SIG-M5 (cell line): ENCODE measurements around the gene DIAPH2.

ENCODE experiments used
- DNase-seq: peaks from one replicate; lab custom pipeline; 2025; lab: John Stamatoyannopoulos, UW

Gene DIAPH2

GRCh38 chrX:96978906-96979305, 294.3 kb downstream of the DIAPH2 start:
- DNase-seq = no peak

DNA sequence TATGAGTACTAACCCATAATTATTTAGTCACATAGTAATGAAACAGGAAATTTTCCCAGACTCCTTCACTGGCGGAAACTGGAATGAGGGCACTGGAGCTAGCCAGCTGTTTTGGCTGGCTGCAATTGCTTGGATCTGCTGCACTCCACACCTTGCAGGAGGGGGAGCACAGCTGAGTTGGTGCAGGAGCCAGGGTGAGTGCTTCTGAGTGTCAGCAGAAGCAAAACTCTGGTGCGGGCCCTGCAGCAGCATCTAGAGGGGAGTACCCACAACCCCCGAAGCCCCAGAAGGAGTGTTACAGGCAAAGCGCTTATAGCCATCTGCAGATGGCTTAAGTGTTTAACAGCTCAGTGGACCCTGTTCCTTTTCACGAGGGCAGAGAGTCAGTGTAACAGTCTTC, 295.1 kb downstream of the DIAPH2 start:
- DNase-seq = no peak

DNA sequence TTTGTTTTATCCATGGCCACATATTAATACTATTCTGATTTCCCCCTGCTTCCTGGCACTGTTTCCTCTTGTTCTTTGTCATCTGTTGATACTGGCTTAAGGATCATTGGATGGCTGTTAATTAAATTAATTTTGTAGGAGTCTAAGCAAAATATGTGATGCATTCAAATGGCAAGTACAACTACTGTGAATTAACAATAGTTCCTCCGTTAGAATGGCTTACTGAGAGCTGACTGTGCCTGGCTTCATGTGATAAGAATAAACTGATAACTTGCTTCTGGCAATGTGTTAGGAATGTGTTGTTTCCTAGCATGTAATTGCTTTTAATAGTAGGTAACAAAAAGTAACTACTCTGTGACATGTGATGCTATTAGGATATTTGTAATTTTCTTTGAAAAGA, 297.5 kb downstream of the DIAPH2 start:
- DNase-seq = no peak

DNA sequence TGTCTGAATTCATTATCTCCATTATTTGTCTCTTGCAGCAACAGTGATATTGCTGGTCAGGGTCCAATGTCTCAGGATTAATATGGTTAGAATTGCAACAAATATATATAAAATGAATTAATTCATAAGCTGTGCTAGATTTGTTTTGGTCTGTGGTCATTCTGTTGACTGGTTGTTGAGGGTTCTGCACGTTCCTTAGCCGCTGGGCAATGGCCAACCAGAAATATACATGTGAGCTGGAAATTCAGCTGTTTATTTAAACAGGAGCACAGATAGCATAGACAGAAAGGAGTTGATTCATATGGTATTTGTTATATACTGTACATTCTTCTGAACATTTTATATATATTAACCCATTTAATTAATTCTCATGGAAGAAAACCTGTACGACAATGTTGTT, 299.9 kb downstream of the DIAPH2 start:
- no peak for DNase-seq

- DNase-seq = no peak
Observed at GRCh38 chrX:96985046-96985445, 300.4 kb downstream of the DIAPH2 start.

DNA sequence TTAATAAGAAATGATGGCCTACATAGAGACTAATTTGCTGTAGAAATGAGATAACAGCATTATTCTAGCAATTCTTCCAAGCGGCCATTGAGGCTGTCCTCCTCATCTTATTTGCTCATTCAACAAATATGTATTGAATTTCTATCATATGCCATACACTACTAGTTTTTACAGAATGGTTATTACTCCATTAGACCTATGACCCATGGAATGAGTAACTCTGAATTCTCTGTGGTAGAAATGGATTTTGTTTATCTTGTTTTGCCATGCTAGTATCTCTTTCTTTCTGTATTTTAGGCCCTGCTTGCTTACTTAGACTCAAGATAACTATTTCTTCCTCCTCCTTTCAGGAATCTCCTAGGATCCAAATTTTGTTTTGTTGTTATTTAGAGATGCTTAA, 302.6 kb downstream of the DIAPH2 start:
- DNase-seq = no peak

- no peak for DNase-seq
Observed at GRCh38 chrX:96989830-96990571, 305.4 kb downstream of the DIAPH2 start.

GRCh38 chrX:96994093-96994492, 309.5 kb downstream of the DIAPH2 start:
- no peak for DNase-seq

DNA sequence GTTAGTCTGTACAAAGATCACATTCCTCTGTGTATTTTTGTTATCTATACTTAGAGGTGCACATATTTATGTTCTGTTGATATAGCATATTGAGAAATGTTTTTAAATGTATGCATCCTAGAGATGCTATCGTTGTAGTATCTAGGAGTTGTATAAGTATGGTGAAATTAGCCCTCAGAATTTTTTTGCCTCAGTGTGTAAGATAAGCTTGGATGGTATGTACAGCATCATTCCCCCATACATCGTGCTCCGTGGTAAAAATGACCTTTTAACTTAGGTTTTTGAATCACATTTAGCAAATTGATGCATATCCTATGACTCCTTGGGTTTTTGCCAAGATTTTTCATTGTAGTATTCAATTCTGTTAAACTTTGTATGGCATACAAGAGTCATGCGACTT, 312.6 kb downstream of the DIAPH2 start:
- no peak for DNase-seq

DNA sequence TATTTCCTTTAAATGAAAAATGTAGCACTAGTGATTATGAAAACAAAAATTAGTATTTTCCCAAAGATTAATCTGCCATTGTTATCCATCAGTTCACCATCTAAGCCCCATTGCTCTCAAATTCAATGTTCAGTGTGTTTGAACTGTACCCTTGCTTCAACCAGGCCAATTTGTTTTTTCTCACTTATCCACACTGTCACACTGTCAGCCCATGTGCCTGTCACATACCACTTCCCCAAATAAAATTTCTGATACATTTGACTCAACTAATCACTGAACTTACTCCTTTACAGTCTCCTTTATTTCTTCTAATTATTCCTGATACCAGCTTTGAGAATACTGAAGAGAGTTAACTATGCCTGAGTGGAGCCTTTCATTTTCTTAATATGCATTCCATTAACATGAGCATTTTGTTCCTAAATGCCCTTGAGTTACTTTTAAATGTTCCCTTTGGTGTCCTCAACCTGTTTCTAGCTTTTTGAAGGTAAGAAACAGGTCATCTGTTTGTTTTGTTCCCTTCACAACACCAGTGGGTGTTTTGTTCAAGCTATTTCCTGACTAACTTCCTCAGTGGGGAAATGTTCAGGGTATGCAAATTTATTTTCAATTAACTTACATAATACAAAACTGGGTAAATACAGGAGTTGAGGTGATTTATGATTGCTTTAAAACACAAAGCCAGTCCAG, 316.2 kb downstream of the DIAPH2 start:
- no peak for DNase-seq

DNA sequence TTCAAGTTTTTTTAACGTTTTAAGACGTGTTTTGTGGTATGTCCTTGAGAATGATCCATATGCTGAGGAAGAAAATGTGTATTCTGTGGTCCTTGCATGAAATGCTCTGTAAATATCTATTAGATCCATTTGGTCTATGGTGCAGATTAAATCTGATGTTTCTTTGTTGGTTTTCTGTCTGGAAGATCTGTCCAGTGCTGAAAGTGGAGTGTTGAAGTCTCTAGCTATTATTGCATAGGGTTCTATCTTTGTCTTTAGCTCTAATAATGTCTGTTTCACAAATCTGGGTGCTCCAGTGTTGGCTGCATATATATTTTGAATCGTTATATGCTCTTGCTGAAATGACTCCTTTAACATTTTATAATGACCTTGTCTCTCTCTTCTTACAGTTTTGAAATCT, 321.5 kb downstream of the DIAPH2 start:
- no peak for DNase-seq

DNA sequence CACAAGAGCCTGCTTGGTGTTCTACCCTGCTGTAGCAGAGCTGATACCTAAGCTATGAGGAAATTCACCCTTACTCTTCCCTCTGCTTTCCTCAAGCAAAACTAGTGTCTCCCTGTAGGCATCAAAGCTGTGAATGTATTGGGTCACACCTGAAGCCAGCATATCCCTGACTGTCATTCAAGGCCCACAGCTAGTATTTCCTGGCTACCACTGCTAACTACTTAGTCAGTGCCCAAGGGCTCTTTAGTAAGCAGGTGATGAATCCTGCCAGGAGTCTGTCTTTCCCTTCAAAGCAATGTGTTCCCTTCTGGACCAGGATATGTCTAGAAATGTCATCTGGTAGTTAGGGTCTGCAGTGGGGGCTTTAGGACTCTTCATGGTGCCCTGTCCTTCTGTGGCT, 324.7 kb downstream of the DIAPH2 start:
- no peak for DNase-seq

DNA sequence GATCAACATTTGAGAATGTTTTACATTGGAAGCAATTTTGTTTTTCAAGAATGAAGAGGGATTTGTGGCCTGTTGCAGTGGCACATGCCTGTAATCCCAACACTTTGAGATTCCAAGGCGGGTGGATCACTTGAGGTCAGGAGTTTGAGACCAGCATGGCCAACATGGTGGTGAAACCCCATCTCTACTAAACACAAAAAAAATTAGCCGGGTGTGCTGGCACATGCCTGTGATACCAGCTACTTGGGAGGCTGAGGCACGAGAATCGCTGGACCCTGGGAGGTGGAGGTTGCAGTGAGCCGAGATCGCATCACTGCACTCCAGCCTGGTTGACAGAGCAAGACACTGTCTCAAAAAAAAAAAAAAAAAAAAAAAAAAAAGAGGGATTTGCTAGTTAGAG, 326.9 kb downstream of the DIAPH2 start:
- no peak for DNase-seq

DNA sequence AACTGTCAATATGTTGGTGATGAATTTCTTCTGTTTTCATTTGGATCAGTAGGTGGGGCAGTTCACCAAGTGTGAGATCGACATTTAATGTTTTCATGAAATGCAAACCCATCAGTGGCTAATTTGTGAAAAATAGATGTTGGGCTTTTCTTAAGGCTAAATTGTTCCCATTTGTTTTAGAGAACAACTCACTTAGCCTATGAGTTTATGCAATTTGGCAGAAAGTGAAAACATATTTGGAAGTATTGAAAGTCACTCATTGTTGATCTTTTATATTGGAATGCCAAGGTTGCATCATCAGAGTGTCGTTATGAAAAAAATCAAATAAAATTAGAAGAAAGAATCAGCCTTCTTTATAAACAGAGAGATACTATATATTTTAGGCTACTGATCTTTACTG, 331.5 kb downstream of the DIAPH2 start:
- no peak for DNase-seq

DNA sequence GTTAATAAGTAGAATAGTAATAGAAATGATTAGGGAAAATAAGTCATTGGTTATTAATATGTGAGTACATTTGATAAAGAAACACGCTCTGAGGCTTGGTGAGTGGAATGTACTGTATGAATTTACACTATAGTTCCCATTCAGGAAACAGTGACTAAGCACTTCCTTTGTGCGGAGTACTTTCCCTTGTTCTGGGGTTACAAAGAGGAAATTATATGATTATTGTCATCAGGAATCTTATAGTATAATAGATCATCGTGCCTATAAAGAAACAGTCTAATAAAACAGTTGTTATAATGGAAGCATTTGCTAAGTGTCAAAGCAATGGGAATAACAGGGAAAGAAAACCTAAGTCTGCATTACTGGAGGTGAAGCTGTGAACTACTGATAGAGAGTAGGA, 337.0 kb downstream of the DIAPH2 start:
- no peak for DNase-seq

DNA sequence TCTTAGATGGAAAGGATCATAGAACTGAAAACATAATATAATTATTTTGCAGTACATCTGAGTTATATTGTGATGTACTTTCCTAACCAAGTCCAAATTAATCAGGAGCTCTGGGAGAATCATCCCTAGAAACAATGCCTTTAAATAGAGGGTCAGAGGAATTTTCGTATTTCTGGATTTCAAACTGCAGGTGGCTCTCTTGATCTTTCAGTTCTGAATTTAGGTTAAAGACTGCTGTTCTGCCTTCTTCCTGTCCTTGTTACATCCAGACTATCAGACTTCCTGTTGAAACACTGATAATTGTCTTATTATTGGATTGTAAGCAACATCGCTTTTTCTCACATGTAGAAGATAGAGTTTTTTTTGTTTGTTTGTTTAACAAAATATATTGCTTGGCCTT, 341.8 kb downstream of the DIAPH2 start:
- DNase-seq = no peak

GRCh38 chrX:97027384-97027922, 342.8 kb downstream of the DIAPH2 start:
- no peak for DNase-seq

DNA sequence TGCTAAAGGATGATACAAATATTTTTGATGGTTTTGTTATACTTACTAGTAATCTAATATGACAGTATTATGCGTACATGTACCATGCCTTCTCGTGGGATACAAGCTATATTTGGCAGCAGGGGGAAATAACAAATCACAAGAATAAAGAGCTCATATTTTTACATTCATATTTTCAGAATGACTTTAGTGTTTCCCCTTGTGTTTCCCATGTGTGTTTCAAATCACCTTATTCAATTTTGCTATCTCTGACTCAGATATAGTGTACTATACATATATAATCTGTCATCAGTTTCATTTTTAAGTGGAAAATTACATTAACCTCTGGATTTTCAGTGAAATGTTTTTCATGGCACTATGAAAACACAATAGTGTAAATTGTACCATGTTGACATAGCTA, 345.8 kb downstream of the DIAPH2 start:
- DNase-seq = no peak

DNA sequence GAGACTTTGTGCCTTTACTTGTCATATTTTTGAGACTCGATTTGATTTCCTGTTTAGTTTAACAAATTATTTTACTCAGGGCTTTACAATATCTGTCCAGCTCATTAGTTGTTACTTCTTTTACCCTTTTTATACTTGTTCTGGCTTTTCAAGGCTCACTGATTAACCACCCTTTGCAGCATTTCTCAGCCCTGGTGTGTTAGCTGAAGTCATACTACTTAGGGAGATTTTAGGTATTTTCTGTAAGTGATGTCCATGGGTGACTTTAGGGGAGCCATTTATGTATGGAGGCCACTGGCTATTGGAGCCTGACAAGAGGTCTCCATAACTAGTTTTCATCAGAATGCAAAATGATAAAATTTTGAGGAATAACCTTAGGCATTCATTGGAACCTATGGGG, 346.3 kb downstream of the DIAPH2 start:
- no peak for DNase-seq

- no peak for DNase-seq
Observed at GRCh38 chrX:97039363-97040029, 354.9 kb downstream of the DIAPH2 start.

DNA sequence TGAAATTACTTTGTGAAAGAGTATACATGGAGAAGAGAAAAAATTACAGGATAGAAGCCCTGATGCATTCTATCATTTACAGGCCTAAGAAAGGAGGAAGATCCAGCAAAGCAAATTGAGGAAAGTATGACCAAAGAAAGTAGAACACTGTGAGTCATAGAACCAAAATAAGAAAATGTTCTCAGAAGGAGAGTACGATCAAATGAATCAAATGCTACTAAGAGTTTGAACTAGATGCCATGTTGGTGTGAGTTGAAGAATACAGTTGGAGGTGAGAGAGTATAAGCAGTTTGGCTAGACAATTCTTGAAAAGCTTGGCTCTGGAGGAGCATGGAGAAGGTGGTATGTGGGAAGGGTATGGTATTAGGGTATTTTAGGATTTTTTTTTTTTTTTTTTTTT, 360.8 kb downstream of the DIAPH2 start:
- DNase-seq = no peak

DNA sequence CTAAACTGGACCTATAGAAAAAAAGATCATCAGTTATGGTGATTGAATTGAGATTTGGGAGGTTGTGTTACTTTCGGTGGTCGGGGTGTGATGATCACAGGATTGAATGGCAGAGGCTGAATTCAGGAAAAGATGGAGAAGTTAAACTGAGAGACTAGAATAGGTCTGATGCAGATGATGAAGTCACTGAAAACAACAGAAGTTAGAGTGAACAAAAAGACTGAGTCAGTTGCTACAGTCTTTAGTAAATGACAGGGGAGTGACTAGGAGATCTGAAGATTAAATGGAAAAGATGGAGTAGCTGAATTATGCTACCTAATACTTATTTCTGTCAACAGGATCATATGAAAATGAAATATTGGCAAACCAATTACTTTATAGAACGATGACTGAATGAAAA, 362.2 kb downstream of the DIAPH2 start:
- DNase-seq = no peak

DNA sequence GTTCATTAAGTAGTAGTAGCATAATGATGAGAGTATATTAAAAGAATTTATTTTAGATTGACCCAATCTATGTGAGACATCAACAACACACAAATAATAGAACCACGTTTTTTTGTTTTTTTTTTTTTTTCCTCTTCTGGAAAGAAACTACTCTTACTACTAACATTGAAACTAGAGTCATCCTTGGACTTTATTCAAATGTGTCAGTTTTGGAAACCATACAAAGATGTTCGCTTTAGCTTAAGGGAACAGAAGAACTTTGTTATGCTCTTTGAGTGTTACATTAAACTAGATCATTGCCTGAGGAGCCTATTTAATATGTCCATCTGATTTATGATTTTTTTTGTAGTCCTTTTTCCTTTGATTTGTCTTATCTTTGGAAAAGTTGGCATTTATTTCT, 365.8 kb downstream of the DIAPH2 start:
- DNase-seq = no peak
